Measurements from ENCODE around the gene FAM174B.
A peak's percentile ranks its signal among the peaks of the same experiment; 100 is the strongest.

Gene FAM174B

DNA sequence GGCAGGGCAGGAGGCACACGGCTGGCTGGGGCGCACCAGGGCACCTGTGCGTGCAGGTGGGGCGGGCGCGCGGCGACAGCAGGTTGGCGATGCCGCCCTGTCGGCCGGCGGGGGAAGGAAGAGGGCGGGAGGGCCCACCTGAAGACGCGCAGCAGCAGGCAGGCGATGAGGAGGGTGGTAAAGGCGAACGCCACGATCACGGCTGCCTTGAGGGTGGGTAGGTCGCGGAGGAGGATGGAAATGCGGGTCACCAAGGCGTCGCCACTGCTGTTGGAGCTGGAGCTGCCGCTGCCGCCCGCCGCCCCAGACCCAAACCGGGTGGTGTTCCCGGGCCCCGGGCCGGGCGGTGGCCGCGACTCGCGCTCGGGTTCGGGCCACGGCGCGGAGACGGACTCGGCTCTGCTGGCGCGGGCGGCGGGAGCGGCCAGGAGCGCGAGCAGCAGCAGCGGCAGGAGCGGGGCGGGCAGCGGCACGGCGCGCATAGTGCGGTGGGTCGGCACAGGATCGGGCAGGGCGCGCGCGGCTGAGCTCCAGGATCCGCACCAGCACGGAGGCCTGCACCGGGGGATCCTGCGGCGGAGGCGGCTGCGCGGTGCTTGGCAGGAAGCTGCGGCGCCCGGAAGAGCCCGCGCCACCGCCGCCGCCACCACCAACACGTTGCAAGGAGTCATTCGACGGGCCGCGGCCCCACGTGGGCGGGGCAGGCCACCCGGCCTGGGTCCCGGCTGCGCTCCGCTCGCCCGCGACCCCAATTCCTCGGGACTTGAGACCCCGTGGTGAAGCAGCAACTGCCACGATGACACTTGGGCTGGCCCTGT, at the start of gene FAM174B:
Gene FAM174B (minus strand): TSS at position 598 of the 818 bp plus-strand sequence.
- TF ChIP-seq CTCF (IDR thresholded peaks at IDR 0.05; ENCODE audit: control extremely low read depth, extremely low read depth, low read depth, missing control alignments) = no peak
- ChIA-PET CTCF (interaction anchor here (1.0 to 1.7 kb wide), 4 partner anchors 36 to 134 kb away, joined by 3 to 8 read pairs (median 4); no protein-coding TSS in a partner anchor), POLR2A (interaction anchor here (0.6 to 1.1 kb wide), 2 partner anchors 10 to 73 kb away, joined by 3 read pairs; no protein-coding TSS in a partner anchor)
- DNase-seq (ENCODE audit: extremely low spot score) = peak; percentile 63

- POLR2A ChIA-PET = no interaction called here
- no peak for DNase-seq (ENCODE audit: extremely low spot score)
- TF ChIP-seq CTCF (IDR thresholded peaks at IDR 0.05; ENCODE audit: control extremely low read depth, extremely low read depth, low read depth, missing control alignments) = no peak
- CTCF ChIA-PET = interaction anchor here (0.9 to 1.3 kb wide), 2 partner anchors 9 to 18 kb away, joined by 3 to 4 read pairs; no protein-coding TSS in a partner anchor
Measured at GRCh38 chr15:92696096-92696495, 40.5 kb upstream of the FAM174B start.

GRCh38 chr15:92693691-92694331, 38.2 kb upstream of the FAM174B start:
- no peak for DNase-seq (ENCODE audit: extremely low spot score)
- TF ChIP-seq CTCF (IDR thresholded peaks at IDR 0.05; ENCODE audit: control extremely low read depth, extremely low read depth, low read depth, missing control alignments) = peak; percentile 35
- ChIA-PET POLR2A (no interaction called here), CTCF (interaction anchor here (1.4 kb wide), 1 partner anchor 10 kb away, joined by 3 read pairs; no protein-coding TSS in a partner anchor)

DNA sequence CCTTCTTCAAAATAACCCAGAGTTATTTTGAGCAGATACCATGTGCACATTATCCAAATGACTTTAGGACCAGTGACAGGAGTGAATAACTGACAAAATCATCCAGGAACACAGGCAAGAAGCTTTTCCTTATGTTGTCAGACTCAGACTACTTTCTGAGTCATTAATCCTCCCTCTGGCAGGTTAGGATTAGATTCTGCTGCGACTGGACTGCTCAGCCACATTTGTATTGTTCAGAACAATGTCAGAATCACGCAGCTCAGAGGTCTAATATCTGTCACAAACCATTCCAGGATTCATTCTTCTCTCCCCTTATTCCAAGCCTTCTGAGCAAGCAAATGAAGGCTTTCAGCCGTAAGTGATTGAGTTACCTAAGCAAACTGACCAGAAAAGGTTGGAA, 34.8 kb upstream of the FAM174B start:
- CTCF ChIA-PET = interaction anchor here (2.0 kb wide), 1 partner anchor 169 kb away, joined by 5 read pairs; no protein-coding TSS in a partner anchor
- POLR2A ChIA-PET = no interaction called here
- TF ChIP-seq CTCF (IDR thresholded peaks at IDR 0.05; ENCODE audit: control extremely low read depth, extremely low read depth, low read depth, missing control alignments) = no peak
- DNase-seq (ENCODE audit: extremely low spot score) = no peak

DNA sequence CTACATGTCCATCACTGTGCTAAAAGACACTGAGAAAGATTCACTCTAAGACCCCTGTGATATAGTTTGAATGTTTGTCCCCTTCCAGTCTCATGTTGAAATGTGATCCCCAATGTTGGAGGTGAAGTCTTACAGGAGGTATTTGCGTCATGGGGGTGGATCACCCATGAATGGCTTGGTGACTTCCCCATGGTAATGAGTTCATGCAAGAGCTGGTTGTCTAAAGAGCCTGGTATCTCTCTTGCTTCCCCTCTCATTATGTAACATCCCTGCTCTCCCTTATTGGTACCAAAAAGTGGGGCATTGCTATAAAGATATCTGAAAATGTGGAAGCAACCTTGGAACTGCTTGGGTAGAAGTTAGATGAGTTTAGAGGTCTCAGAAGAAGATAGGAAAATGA, 32.2 kb upstream of the FAM174B start:
- no peak for TF ChIP-seq CTCF (IDR thresholded peaks at IDR 0.05; ENCODE audit: control extremely low read depth, extremely low read depth, low read depth, missing control alignments)
- DNase-seq (ENCODE audit: extremely low spot score) = no peak
- ChIA-PET CTCF (interaction anchor here (1.1 to 2.1 kb wide), 3 partner anchors 9 to 166 kb away, joined by 3 to 6 read pairs (median 4); no protein-coding TSS in a partner anchor), POLR2A (no interaction called here)

DNA sequence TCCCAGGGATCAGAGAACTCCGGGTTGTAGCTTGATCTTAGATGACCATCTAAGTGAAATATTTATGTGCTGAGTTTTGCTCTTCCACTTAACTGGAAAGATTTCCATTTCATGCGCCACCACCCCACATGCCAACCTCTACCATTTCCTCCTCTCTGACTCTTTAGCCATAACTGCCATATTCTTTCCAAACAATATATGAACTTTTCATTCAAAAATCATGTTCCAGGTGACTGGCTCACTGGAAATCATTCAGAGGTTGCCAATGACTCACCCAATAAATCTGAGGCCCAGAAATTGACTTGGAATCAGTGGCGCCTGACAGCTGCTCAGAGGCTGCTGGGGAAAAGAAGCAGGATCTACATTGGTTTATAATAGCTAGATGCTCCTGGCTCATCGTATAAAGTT, 31.6 kb upstream of the FAM174B start:
- POLR2A ChIA-PET = no interaction called here
- no peak for DNase-seq (ENCODE audit: extremely low spot score)
- TF ChIP-seq CTCF (IDR thresholded peaks at IDR 0.05; ENCODE audit: control extremely low read depth, extremely low read depth, low read depth, missing control alignments) = no peak
- CTCF ChIA-PET = interaction anchor here (1.0 to 2.1 kb wide), 6 partner anchors 9 to 165 kb away, joined by 3 to 6 read pairs (median 4); no protein-coding TSS in a partner anchor

Measured in GM10248 (cell line).